Keratinocyte (primary cell): Measurements from ENCODE around the gene HDAC7. TPM values are rescaled to one million over a fixed set of nuclear protein-coding genes. Genes with fewer than 3 reads are reported as not detected.

ENCODE experiments used
- DNase-seq: peaks from one replicate; pipeline ENCODE4 v3.0.0-alpha.2; 2011; ENCODE audit warnings: low read depth, missing footprints, low spot score
- FAIRE-seq: peaks from 2 replicates; lab custom pipeline; 2011; peaks lifted over from hg19 to GRCh38; lab: Jason Lieb, UNC
- H2AFZ ChIP-seq: 2 replicates; pipeline ENCODE4 v1.6.0; 2012; ENCODE audit warnings: low read length, control low read depth, inconsistent platforms; ENCODE audit not compliant: control insufficient read depth
- H3K27ac ChIP-seq: 2 replicates; pipeline ENCODE4 v1.5.1; 2011; ENCODE audit warnings: low read length; ENCODE audit not compliant: control insufficient read depth, insufficient read depth
- H3K27me3 ChIP-seq: 3 replicates; pipeline ENCODE4 v1.6.0; 2011; ENCODE audit warnings: low read length; ENCODE audit not compliant: control insufficient read depth, insufficient read depth; ENCODE audit errors: extremely low read depth
- H3K36me3 ChIP-seq, 2 experiments: 2 replicates in 1 of 2; 3 replicates in 1 of 2; pipeline ENCODE4 v1.5.1; 2011; ENCODE audit warnings: low read length in 2 of 2, mild to moderate bottlenecking in 1 of 2; ENCODE audit not compliant: control insufficient read depth in 2 of 2, insufficient read depth in 2 of 2; ENCODE audit errors: extremely low read depth in 1 of 2
- H3K4me1 ChIP-seq: 3 replicates; pipeline ENCODE4 v1.5.1; 2011; ENCODE audit warnings: low read length; ENCODE audit not compliant: control insufficient read depth, insufficient read depth; ENCODE audit errors: extremely low read depth
- H3K4me2 ChIP-seq: 3 replicates; pipeline ENCODE4 v1.6.0; 2011; ENCODE audit warnings: low read depth, low read length; ENCODE audit not compliant: control insufficient read depth, insufficient read depth; ENCODE audit errors: extremely low read depth
- H3K4me3 ChIP-seq, 3 experiments: fragments of 200-600 bp in 1 of 3; sonication (generic) in 1 of 3; 2 replicates in 2 of 3; 3 replicates in 1 of 3; pipeline ENCODE4 v1.5.1; 2011 to 2016; ENCODE audit warnings: low read length in 3 of 3, mild to moderate bottlenecking in 3 of 3, control low read depth in 2 of 3, inconsistent platforms in 1 of 3, low read depth in 1 of 3, mixed read lengths in 1 of 3, mixed run types in 1 of 3, moderate library complexity in 1 of 3; ENCODE audit not compliant: control insufficient read depth in 2 of 3, insufficient read depth in 2 of 3; ENCODE audit errors: extremely low read depth in 1 of 3
- H3K79me2 ChIP-seq: 2 replicates; pipeline ENCODE4 v1.6.0; 2012; ENCODE audit warnings: low read length; ENCODE audit not compliant: control insufficient read depth, insufficient read depth
- H3K9ac ChIP-seq: 3 replicates; pipeline ENCODE4 v1.6.0; 2011; ENCODE audit warnings: low read length; ENCODE audit not compliant: control insufficient read depth, insufficient read depth; ENCODE audit errors: extremely low read depth
- H3K9me1 ChIP-seq: 3 replicates; pipeline ENCODE4 v1.6.0; 2011; ENCODE audit warnings: low read length; ENCODE audit not compliant: control insufficient read depth, insufficient read depth; ENCODE audit errors: extremely low read depth
- H3K9me3 ChIP-seq: 2 replicates; pipeline ENCODE4 v1.5.1; 2012; ENCODE audit warnings: low read depth, low read length; ENCODE audit not compliant: control insufficient read depth
- H4K20me1 ChIP-seq: 3 replicates; pipeline ENCODE4 v1.6.0; 2011; ENCODE audit warnings: low read length; ENCODE audit not compliant: control insufficient read depth, insufficient read depth; ENCODE audit errors: extremely low read depth
- CTCF ChIP-seq, 3 experiments: IDR thresholded peaks in 1 of 3; conservative IDR thresholded peaks in 1 of 3; optimal IDR thresholded peaks in 1 of 3; 2 replicates in 2 of 3; 3 replicates in 1 of 3; pipeline versions ENCODE3 to v1.5.1; 2011; ENCODE audit warnings: low read length in 3 of 3, mild to moderate bottlenecking in 3 of 3, moderate library complexity in 2 of 3, control low read depth in 1 of 3, inconsistent platforms in 1 of 3; ENCODE audit not compliant: insufficient read depth in 2 of 3; ENCODE audit errors: extremely low read depth in 1 of 3
- EZH2 ChIP-seq: IDR thresholded peaks from one replicate; pipeline ENCODE4 v1.6.1; 2012; ENCODE audit warnings: inconsistent platforms, mild to moderate bottlenecking, low read length, moderate library complexity
- dilution Hi-C: fragments of 300-500 bp; cut with MboI; formaldehyde crosslinking; loops from one replicate; pipeline ENCODE4 v1.7.0; 2020; ENCODE audit warnings: low sequenced_read_pairs; ENCODE audit not compliant: extremely low pct_ligation_motif_present
- polyA plus RNA-seq, 5 experiments: library from polyadenylated mRNA; depleted of rRNA in 3 of 5; stranded (reverse) in 3 of 5; stranded (forward) in 1 of 5; unstranded in 1 of 5; fragments of >200 nt; gene quantifications; 1 replicate in 1 of 5; 2 replicates in 3 of 5; 3 replicates in 1 of 5; pipeline versions ENCODE4 v1.2.1 to v1.2.3, GENCODE V29; 2011 to 2012; ENCODE audit warnings: missing spikeins in 2 of 5, low read depth in 1 of 5, low replicate concordance in 1 of 5

HDAC7 gene
- polyA plus RNA-seq, 1 donor (not counting 4 experiments of a cell fraction or from before 2014, with no cell fraction given) = 17.0 TPM

- H3K27ac ChIP-seq = no peak overlapping the region
- no peaks in the 10 kb centered on the region for H3K9me3 ChIP-seq
- dilution Hi-C loops = no loop called here
- no peaks in the 10 kb centered on the region for H3K79me2 ChIP-seq
- no peak overlapping the region for H3K4me3 ChIP-seq
- H3K9me1 ChIP-seq = no peaks in the 10 kb centered on the region
- no peak overlapping the region for H2AFZ ChIP-seq
- H3K36me3 ChIP-seq = peaks cover 29 to 52% of the 10 kb centered on the region in 2 experiments
- TF ChIP-seq CTCF (optimal IDR thresholded peaks at IDR 0.05 in 1 of 3, IDR thresholded peaks at IDR 0.05 in 1 of 3, conservative IDR thresholded peaks at IDR 0.05 in 1 of 3; ENCODE audit: extremely low read depth in 1 of 3, insufficient read depth in 2 of 3, low read length in 3 of 3) (no peak), EZH2 (no peak)
- no peak for FAIRE-seq
- H4K20me1 ChIP-seq = no peaks in the 10 kb centered on the region
- DNase-seq = no peak
- peaks cover 14% of the 10 kb centered on the region for H3K4me1 ChIP-seq
- H3K4me2 ChIP-seq = no peak overlapping the region
- no peaks in the 10 kb centered on the region for H3K27me3 ChIP-seq
- H3K9ac ChIP-seq = no peak overlapping the region
Measured at GRCh38 chr12:47852096-47852571, 32.4 kb upstream of the HDAC7 start.

GRCh38 chr12:47851303-47851952, 31.7 kb upstream of the HDAC7 start:
- peaks cover 31 to 52% of the 10 kb centered on the region in 2 experiments for H3K36me3 ChIP-seq
- FAIRE-seq (no peak), DNase-seq (no peak)

More at GRCh38 chr12:47851303-47851952, 31.7 kb upstream of the HDAC7 start:
- dilution Hi-C loops = no loop called here
- peaks cover 14% of the 10 kb centered on the region for H3K4me1 ChIP-seq
- TF ChIP-seq CTCF (optimal IDR thresholded peaks at IDR 0.05 in 1 of 3, IDR thresholded peaks at IDR 0.05 in 1 of 3, conservative IDR thresholded peaks at IDR 0.05 in 1 of 3; ENCODE audit: extremely low read depth in 1 of 3, insufficient read depth in 2 of 3, low read length in 3 of 3) (no peak), EZH2 (no peak)
- no peaks in the 10 kb centered on the region for H3K9me1 ChIP-seq
- no peak overlapping the region for H3K27ac ChIP-seq
- H4K20me1 ChIP-seq = no peaks in the 10 kb centered on the region
- no peaks in the 10 kb centered on the region for H3K79me2 ChIP-seq
- no peak overlapping the region for H3K4me2 ChIP-seq
- no peaks in the 10 kb centered on the region for H3K27me3 ChIP-seq
- H3K9ac ChIP-seq = no peak overlapping the region
- no peak overlapping the region for H3K4me3 ChIP-seq
- no peak overlapping the region for H2AFZ ChIP-seq
- H3K9me3 ChIP-seq = no peaks in the 10 kb centered on the region
